Keratinocyte (primary cell): Measurements from ENCODE around the gene GJC1. TPM values are rescaled to one million over a fixed set of nuclear protein-coding genes. Genes with fewer than 3 reads are reported as not detected.

Source experiments
- DNase-seq: peaks from one replicate; pipeline ENCODE4 v3.0.0-alpha.2; 2011; ENCODE audit warnings: low read depth, missing footprints, low spot score
- FAIRE-seq: peaks from 2 replicates; lab custom pipeline; 2011; peaks lifted over from hg19 to GRCh38; lab: Jason Lieb, UNC
- H2AFZ ChIP-seq: 2 replicates; pipeline ENCODE4 v1.6.0; 2012; ENCODE audit warnings: low read length, control low read depth, inconsistent platforms; ENCODE audit not compliant: control insufficient read depth
- H3K27ac ChIP-seq: 2 replicates; pipeline ENCODE4 v1.5.1; 2011; ENCODE audit warnings: low read length; ENCODE audit not compliant: control insufficient read depth, insufficient read depth
- H3K27me3 ChIP-seq: 3 replicates; pipeline ENCODE4 v1.6.0; 2011; ENCODE audit warnings: low read length; ENCODE audit not compliant: control insufficient read depth, insufficient read depth; ENCODE audit errors: extremely low read depth
- H3K36me3 ChIP-seq, 2 experiments: 2 replicates in 1 of 2; 3 replicates in 1 of 2; pipeline ENCODE4 v1.5.1; 2011; ENCODE audit warnings: low read length in 2 of 2, mild to moderate bottlenecking in 1 of 2; ENCODE audit not compliant: control insufficient read depth in 2 of 2, insufficient read depth in 2 of 2; ENCODE audit errors: extremely low read depth in 1 of 2
- H3K4me1 ChIP-seq: 3 replicates; pipeline ENCODE4 v1.5.1; 2011; ENCODE audit warnings: low read length; ENCODE audit not compliant: control insufficient read depth, insufficient read depth; ENCODE audit errors: extremely low read depth
- H3K4me2 ChIP-seq: 3 replicates; pipeline ENCODE4 v1.6.0; 2011; ENCODE audit warnings: low read depth, low read length; ENCODE audit not compliant: control insufficient read depth, insufficient read depth; ENCODE audit errors: extremely low read depth
- H3K4me3 ChIP-seq, 3 experiments: fragments of 200-600 bp in 1 of 3; sonication (generic) in 1 of 3; 2 replicates in 2 of 3; 3 replicates in 1 of 3; pipeline ENCODE4 v1.5.1; 2011 to 2016; ENCODE audit warnings: low read length in 3 of 3, mild to moderate bottlenecking in 3 of 3, control low read depth in 2 of 3, inconsistent platforms in 1 of 3, low read depth in 1 of 3, mixed read lengths in 1 of 3, mixed run types in 1 of 3, moderate library complexity in 1 of 3; ENCODE audit not compliant: control insufficient read depth in 2 of 3, insufficient read depth in 2 of 3; ENCODE audit errors: extremely low read depth in 1 of 3
- H3K79me2 ChIP-seq: 2 replicates; pipeline ENCODE4 v1.6.0; 2012; ENCODE audit warnings: low read length; ENCODE audit not compliant: control insufficient read depth, insufficient read depth
- H3K9ac ChIP-seq: 3 replicates; pipeline ENCODE4 v1.6.0; 2011; ENCODE audit warnings: low read length; ENCODE audit not compliant: control insufficient read depth, insufficient read depth; ENCODE audit errors: extremely low read depth
- H3K9me1 ChIP-seq: 3 replicates; pipeline ENCODE4 v1.6.0; 2011; ENCODE audit warnings: low read length; ENCODE audit not compliant: control insufficient read depth, insufficient read depth; ENCODE audit errors: extremely low read depth
- H3K9me3 ChIP-seq: 2 replicates; pipeline ENCODE4 v1.5.1; 2012; ENCODE audit warnings: low read depth, low read length; ENCODE audit not compliant: control insufficient read depth
- H4K20me1 ChIP-seq: 3 replicates; pipeline ENCODE4 v1.6.0; 2011; ENCODE audit warnings: low read length; ENCODE audit not compliant: control insufficient read depth, insufficient read depth; ENCODE audit errors: extremely low read depth
- CTCF ChIP-seq, 3 experiments: IDR thresholded peaks in 1 of 3; conservative IDR thresholded peaks in 1 of 3; optimal IDR thresholded peaks in 1 of 3; 2 replicates in 2 of 3; 3 replicates in 1 of 3; pipeline versions ENCODE3 to v1.5.1; 2011; ENCODE audit warnings: low read length in 3 of 3, mild to moderate bottlenecking in 3 of 3, moderate library complexity in 2 of 3, control low read depth in 1 of 3, inconsistent platforms in 1 of 3; ENCODE audit not compliant: insufficient read depth in 2 of 3; ENCODE audit errors: extremely low read depth in 1 of 3
- EZH2 ChIP-seq: IDR thresholded peaks from one replicate; pipeline ENCODE4 v1.6.1; 2012; ENCODE audit warnings: inconsistent platforms, mild to moderate bottlenecking, low read length, moderate library complexity
- dilution Hi-C: fragments of 300-500 bp; cut with MboI; formaldehyde crosslinking; loops from one replicate; pipeline ENCODE4 v1.7.0; 2020; ENCODE audit warnings: low sequenced_read_pairs; ENCODE audit not compliant: extremely low pct_ligation_motif_present
- polyA plus RNA-seq, 5 experiments: library from polyadenylated mRNA; depleted of rRNA in 3 of 5; stranded (reverse) in 3 of 5; stranded (forward) in 1 of 5; unstranded in 1 of 5; fragments of >200 nt; gene quantifications; 1 replicate in 1 of 5; 2 replicates in 3 of 5; 3 replicates in 1 of 5; pipeline versions ENCODE4 v1.2.1 to v1.2.3, GENCODE V29; 2011 to 2012; ENCODE audit warnings: missing spikeins in 2 of 5, low read depth in 1 of 5, low replicate concordance in 1 of 5

The GJC1 gene
- polyA plus RNA-seq, 1 donor (not counting 4 experiments of a cell fraction or from before 2014, with no cell fraction given) = 11.1 TPM

DNA sequence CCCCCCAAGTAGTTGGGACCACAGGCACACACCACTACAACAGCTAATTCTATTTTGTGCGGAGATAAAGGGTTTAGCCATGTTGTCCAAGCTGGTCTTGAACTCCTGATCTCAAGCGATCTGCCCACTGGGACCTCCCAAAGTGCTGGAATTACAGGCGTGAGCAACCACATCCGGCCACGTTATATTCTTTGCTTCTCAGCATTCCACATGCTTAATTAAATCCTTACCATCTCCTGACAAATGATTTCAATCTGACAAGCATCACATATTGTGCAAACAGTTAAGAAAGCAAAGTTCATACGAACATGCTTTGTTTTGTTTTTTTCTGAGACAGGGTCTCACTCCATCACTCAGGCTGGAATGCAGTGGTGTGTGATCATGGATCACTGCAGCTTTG is 35.8 kb upstream of the GJC1 start:
- no peak overlapping the region for H3K4me3 ChIP-seq
- no peaks in the 10 kb centered on the region for H3K9me1 ChIP-seq
- no peak overlapping the region for H3K4me2 ChIP-seq
- no peak overlapping the region for H3K9ac ChIP-seq
- DNase-seq (no peak), FAIRE-seq (no peak)
- H3K36me3 ChIP-seq = peaks cover 35 to 76% of the 10 kb centered on the region in 2 experiments
- H3K79me2 ChIP-seq = no peaks in the 10 kb centered on the region
- no peak overlapping the region for H2AFZ ChIP-seq
- no peaks in the 10 kb centered on the region for H3K4me1 ChIP-seq
- no peak overlapping the region for H3K27ac ChIP-seq
- dilution Hi-C loops = no loop called here
- no peaks in the 10 kb centered on the region for H3K9me3 ChIP-seq
- TF ChIP-seq CTCF (optimal IDR thresholded peaks at IDR 0.05 in 1 of 3, IDR thresholded peaks at IDR 0.05 in 1 of 3, conservative IDR thresholded peaks at IDR 0.05 in 1 of 3; ENCODE audit: extremely low read depth in 1 of 3, insufficient read depth in 2 of 3, low read length in 3 of 3) (no peak), EZH2 (no peak)
- no peaks in the 10 kb centered on the region for H3K27me3 ChIP-seq
- peaks cover 4% of the 10 kb centered on the region for H4K20me1 ChIP-seq

- TF ChIP-seq CTCF (optimal IDR thresholded peaks at IDR 0.05 in 1 of 3, IDR thresholded peaks at IDR 0.05 in 1 of 3, conservative IDR thresholded peaks at IDR 0.05 in 1 of 3; ENCODE audit: extremely low read depth in 1 of 3, insufficient read depth in 2 of 3, low read length in 3 of 3) (peak; percentile 76 to 86 (median 77)), EZH2 (no peak)
- no peak overlapping the region for H3K4me3 ChIP-seq
- H4K20me1 ChIP-seq = peaks cover 4% of the 10 kb centered on the region
- no peak overlapping the region for H3K4me2 ChIP-seq
- DNase-seq (peak; percentile 26), FAIRE-seq (no peak)
- no peaks in the 10 kb centered on the region for H3K27me3 ChIP-seq
- no peaks in the 10 kb centered on the region for H3K9me1 ChIP-seq
- no peaks in the 10 kb centered on the region for H3K4me1 ChIP-seq
- no peaks in the 10 kb centered on the region for H3K79me2 ChIP-seq
- dilution Hi-C loops = no loop called here
- H3K9me3 ChIP-seq = no peaks in the 10 kb centered on the region
- H2AFZ ChIP-seq = no peak overlapping the region
- H3K27ac ChIP-seq = no peak overlapping the region
- peaks cover 35 to 80% of the 10 kb centered on the region in 2 experiments for H3K36me3 ChIP-seq
- H3K9ac ChIP-seq = no peak overlapping the region
Observed at GRCh38 chr17:44865231-44865660, 35.2 kb upstream of the GJC1 start.
